GM12874 (cell line): ENCODE results near the gene NEK10.

Experiments
- CTCF ChIP-seq: IDR thresholded peaks from 2 replicates; pipeline ENCODE4 v1.5.1; 2011; ENCODE audit warnings: low read depth, mild to moderate bottlenecking, control low read depth, low read length, moderate library complexity; ENCODE audit not compliant: insufficient read depth

Gene NEK10

DNA sequence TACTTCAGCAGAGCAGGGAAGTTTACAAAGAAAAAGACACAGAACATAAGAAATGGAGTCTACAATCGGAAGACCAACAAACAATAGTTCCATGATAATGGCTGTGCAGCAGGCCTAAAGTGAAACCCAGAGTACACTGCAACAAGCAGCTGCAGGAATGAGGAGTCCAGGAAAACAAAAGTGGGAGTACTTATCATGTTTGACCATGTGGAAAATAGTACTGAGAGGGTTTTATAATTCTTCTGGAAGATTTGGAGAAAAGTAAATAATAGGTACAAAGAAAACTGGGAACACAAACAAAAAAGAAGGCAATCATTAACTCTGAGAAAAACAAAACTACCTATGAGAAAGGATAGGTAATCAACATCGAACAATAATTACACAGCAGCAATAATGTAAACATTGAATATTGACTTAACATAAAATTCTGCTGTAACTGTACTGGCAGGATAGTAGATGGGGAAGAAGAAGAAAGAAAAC is 87.5 kb downstream of the NEK10 start:
- no peak for TF ChIP-seq CTCF

GRCh38 chr3:27279123-27279522 is 90.1 kb downstream of the NEK10 start:
- TF ChIP-seq CTCF = no peak

GRCh38 chr3:27278383-27279055 is 90.7 kb downstream of the NEK10 start:
- no peak for TF ChIP-seq CTCF

DNA sequence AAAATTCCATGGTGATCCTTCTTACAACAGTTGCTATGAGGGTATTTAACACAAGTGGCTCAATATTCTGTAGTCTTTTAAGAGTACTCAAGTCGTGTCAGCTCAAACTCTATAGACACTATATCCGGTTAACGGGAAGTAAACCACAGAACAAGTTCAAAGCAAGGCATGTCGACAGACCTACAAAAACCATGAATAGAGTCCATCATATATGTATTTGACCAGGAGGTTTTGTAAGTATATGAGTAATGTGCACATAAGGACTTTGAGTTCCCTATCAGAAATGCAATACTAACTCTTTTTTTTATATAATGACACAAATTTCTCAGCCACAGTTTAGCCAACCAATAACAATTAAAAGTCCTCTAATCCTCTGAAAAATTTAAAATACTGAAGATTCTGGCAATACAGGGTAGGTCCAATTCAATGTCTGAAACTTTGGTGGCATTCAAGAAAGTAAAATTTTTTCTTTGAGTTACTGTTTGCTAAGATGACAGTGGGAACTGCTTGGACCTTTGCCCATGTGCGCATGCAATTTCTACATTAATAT is 93.7 kb downstream of the NEK10 start:
- no peak for TF ChIP-seq CTCF

- TF ChIP-seq CTCF = no peak
Observed at GRCh38 chr3:27271890-27272289, 97.3 kb downstream of the NEK10 start.

- TF ChIP-seq CTCF = no peak
Observed at GRCh38 chr3:27254896-27255295, 114.3 kb downstream of the NEK10 start.

DNA sequence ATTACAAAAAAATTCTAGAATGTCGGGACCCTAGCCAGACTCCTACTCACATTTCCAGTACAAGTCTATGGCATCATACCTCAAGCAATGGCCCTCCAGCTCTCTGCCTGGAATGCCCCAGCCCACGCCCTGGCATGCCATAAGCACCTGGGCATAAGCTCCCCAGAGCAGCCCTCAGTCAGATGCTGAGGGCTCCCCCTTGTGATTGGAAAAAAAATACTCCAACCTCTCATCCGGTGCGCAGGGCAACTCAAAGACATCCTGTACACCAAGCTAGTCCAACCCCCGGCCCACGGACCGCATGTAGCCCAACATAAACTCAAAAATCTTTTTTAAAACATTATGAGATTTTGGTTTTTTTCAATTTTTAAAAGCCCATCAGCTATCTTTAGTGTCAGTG is 115.4 kb downstream of the NEK10 start:
- peak; percentile 29; the same call in 1 of the 2 replicates for TF ChIP-seq CTCF
